HG02763 (cell line): ENCODE results near the gene CGREF1.

Experiments
- ATAC-seq: cut with Tn5 transposase; IDR thresholded peaks from one replicate; pipeline ENCODE4 v1.9.1; 2021; ENCODE audit warnings: mild to moderate bottlenecking, moderate library complexity; ENCODE audit not compliant: unreplicated experiment

The CGREF1 gene

GRCh38 chr2:27051902-27052645 lies 66.9 kb downstream of the CGREF1 start:
- ATAC-seq, result peak; percentile 0

GRCh38 chr2:27050996-27051901 lies 67.7 kb downstream of the CGREF1 start, which contains the start of gene AGBL5:
AGBL5 (plus strand) TSS chr2:27051668; CDS start chr2:27052959, 1,291 bp downstream.
- peak; percentile 66 for ATAC-seq
